Measurements from ENCODE around the gene NF1. TPM values are rescaled to one million over a fixed set of nuclear protein-coding genes. Genes with fewer than 3 reads are reported as not detected.

NF1 gene
- total RNA-seq, 1 donor, result 79.7 TPM

DNA sequence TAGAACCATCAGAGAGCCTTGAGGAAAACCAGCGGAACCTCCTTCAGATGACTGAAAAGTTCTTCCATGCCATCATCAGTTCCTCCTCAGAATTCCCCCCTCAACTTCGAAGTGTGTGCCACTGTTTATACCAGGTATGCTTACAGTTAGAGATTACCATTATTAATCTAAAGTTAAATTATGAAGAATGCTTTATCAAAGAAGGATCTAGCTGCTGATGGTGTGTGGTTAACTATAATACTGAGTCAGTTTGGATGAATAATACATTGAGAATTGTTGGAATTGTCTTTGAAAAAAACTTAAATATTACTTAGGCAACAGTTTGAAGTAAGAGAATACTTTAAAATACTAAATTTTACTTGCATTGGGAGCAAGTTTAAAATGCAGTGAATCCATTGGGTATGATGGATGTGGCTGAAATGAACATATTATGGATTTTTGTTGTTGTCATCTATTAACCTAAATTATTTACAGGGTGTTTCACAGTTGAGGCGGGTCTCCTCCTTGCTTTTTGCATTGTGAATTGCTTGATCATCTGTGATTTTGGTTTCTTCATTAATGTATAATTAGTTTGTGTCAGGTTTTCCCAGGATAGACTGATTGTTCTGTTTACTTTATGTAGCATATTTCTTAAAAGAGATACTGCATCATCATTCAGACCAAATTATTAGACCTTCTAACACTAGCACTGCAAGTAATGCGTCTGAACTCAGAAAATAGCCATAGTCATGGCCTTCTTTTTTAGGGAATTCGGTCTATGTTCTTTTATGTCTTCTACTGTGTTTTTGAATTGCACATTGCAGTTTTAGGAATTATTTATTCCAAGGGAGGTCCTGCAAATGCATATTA is 154.4 kb downstream of the NF1 start:
- no peak overlapping the region for H3K4me3 ChIP-seq (ENCODE audit: low read depth, low read length)
- peak; percentile 82 for DNase-seq (ENCODE audit: low read depth)
- TF ChIP-seq, protein P1, sequence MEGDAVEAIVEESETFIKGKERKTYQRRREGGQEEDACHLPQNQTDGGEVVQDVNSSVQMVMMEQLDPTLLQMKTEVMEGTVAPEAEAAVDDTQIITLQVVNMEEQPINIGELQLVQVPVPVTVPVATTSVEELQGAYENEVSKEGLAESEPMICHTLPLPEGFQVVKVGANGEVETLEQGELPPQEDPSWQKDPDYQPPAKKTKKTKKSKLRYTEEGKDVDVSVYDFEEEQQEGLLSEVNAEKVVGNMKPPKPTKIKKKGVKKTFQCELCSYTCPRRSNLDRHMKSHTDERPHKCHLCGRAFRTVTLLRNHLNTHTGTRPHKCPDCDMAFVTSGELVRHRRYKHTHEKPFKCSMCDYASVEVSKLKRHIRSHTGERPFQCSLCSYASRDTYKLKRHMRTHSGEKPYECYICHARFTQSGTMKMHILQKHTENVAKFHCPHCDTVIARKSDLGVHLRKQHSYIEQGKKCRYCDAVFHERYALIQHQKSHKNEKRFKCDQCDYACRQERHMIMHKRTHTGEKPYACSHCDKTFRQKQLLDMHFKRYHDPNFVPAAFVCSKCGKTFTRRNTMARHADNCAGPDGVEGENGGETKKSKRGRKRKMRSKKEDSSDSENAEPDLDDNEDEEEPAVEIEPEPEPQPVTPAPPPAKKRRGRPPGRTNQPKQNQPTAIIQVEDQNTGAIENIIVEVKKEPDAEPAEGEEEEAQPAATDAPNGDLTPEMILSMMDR (IDR thresholded peaks at IDR 0.05; ENCODE audit: insufficient read depth, low read length), result no peak

DNA sequence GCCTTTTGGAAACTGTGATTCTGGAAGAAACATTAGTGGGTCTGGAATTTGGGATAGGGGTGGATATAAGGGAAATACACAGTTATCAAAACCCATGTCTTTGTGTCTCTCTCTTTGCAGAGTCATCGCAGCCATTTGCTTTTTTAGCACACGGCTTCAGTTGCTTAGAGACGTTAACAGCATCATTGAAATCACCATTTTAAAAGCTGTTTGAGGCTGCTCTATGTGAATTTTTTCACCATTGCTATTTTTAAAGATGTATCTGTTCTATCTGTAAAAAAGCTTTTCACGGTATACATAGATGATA is 155.0 kb downstream of the NF1 start:
- no peak for DNase-seq (ENCODE audit: low read depth)
- TF ChIP-seq, protein P1 (IDR thresholded peaks at IDR 0.05; ENCODE audit: insufficient read depth, low read length), result no peak
- H3K4me3 ChIP-seq (ENCODE audit: low read depth, low read length), result no peak overlapping the region

GRCh38 chr17:31250229-31250628 is 155.5 kb downstream of the NF1 start:
- TF ChIP-seq, protein P1 (IDR thresholded peaks at IDR 0.05; ENCODE audit: insufficient read depth, low read length), result no peak
- no peak for DNase-seq (ENCODE audit: low read depth)
- no peak overlapping the region for H3K4me3 ChIP-seq (ENCODE audit: low read depth, low read length)

DNA sequence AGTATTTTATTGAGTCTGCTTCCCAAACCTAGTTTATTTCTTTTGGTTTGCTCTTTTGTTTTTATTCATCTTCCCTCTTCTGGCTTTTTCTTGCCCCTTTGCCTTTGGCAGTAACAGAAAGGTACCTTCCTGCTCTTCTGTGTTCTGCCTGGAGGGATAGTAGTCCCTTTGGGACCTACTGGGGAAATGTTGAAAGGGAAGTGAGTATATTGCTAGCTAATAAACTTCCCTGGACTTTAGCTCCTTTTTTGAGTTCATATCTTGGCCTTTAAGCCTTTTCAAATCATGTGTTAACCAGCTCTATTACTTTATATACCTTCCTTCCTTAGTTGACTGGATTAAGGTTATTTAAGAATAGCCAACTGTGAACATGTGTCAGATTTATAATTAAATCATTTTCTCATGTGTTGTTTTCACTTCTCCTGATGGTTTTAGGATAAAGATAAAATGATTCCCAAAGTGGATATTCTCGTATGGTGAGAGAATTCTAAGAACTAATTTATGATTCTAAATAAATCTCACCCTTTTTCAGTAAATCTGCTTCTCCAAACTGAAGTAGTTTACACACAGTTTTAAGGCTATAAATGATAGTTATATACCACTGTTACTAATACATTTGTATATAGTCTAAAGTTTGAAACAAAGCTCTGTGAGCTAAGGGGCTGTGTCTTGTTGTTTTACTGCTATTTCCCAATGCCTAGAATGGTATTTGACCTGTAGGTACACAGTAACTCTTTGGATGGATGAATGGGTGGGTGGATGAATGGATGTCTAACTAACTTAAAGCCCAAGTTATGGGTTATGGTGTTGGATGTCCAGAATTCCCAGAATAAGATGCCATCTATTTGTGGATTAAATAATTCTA is 156.6 kb downstream of the NF1 start:
- H3K4me3 ChIP-seq (ENCODE audit: low read depth, low read length), result no peak overlapping the region
- DNase-seq (ENCODE audit: low read depth), result peak; percentile 34
- TF ChIP-seq, protein P1 (IDR thresholded peaks at IDR 0.05; ENCODE audit: insufficient read depth, low read length), result no peak

- H3K4me3 ChIP-seq (ENCODE audit: low read depth, low read length), result no peak overlapping the region
- DNase-seq (ENCODE audit: low read depth), result no peak
- TF ChIP-seq, protein P1 (IDR thresholded peaks at IDR 0.05; ENCODE audit: insufficient read depth, low read length), result no peak
Measured at GRCh38 chr17:31251970-31252328, 157.2 kb downstream of the NF1 start.

GRCh38 chr17:31252741-31253140 is 158.0 kb downstream of the NF1 start:
- no peak for DNase-seq (ENCODE audit: low read depth)
- H3K4me3 ChIP-seq (ENCODE audit: low read depth, low read length), result no peak overlapping the region
- TF ChIP-seq, protein P1 (IDR thresholded peaks at IDR 0.05; ENCODE audit: insufficient read depth, low read length), result no peak
